Omental fat pad (tissue), 4 donors: ENCODE measurements around the gene PLEKHG2. TPM values are rescaled to one million over a fixed set of nuclear protein-coding genes. Genes with fewer than 3 reads are reported as not detected.

Experiments used
- ATAC-seq: fragments of 150-250 bp; one replicate; pipeline ENCODE4 v1.9.1; 2016; ENCODE audit warnings: mild to moderate bottlenecking, moderate library complexity; ENCODE audit not compliant: low FRiP score
- DNase-seq: peaks from one replicate; pipeline ENCODE4 v3.0.0-alpha.2; 2019; ENCODE audit warnings: low spot score
- CTCF ChIP-seq, 3 donors: fragments of 450-650 bp; IDR thresholded peaks; one replicate each; pipeline ENCODE4 v1.5.1; 2016 to 2017; ENCODE audit warnings: antibody characterized with exemption in 3 of 3, mild to moderate bottlenecking in 3 of 3, moderate library complexity in 2 of 3
- total RNA-seq, 4 donors: library from RNA; depleted of rRNA; stranded (reverse); fragments of >200 nt; gene quantifications; one replicate each; pipeline ENCODE4 v1.1.0, GENCODE V29; 2016

PLEKHG2 gene
- total RNA-seq, 4 donors from 2014 or later: 16.5 to 35.3 (median 21.4) TPM

GRCh38 chr19:39417463-39418181 lies 5.2 kb downstream of the PLEKHG2 start:
- ATAC-seq (no peak), DNase-seq (no peak)
- TF ChIP-seq CTCF (IDR thresholded peaks at IDR 0.05): no peak

GRCh38 chr19:39419003-39419402 lies 6.5 kb downstream of the PLEKHG2 start:
- DNase-seq: no peak
- ATAC-seq: no peak
- no peak for TF ChIP-seq CTCF (IDR thresholded peaks at IDR 0.05)

GRCh38 chr19:39420769-39421168 lies 8.3 kb downstream of the PLEKHG2 start:
- no peak for TF ChIP-seq CTCF (IDR thresholded peaks at IDR 0.05)
- DNase-seq: no peak
- no peak for ATAC-seq

GRCh38 chr19:39422020-39422419 lies 9.6 kb downstream of the PLEKHG2 start:
- ATAC-seq (no peak), DNase-seq (no peak)
- TF ChIP-seq CTCF (IDR thresholded peaks at IDR 0.05): no peak

GRCh38 chr19:39423258-39424086 lies 11.0 kb downstream of the PLEKHG2 start:
- DNase-seq (no peak), ATAC-seq (no peak)
- no peak for TF ChIP-seq CTCF (IDR thresholded peaks at IDR 0.05)

- ATAC-seq: no peak
- no peak for TF ChIP-seq CTCF (IDR thresholded peaks at IDR 0.05)
- no peak for DNase-seq
Measured at GRCh38 chr19:39424934-39425333, 12.5 kb downstream of the PLEKHG2 start.
